HG02973 (cell line): Measurements from ENCODE around the gene PCARE.

ENCODE experiments used
- ATAC-seq: cut with Tn5 transposase; IDR thresholded peaks from one replicate; pipeline ENCODE4 v1.9.1; 2021; ENCODE audit warnings: moderate library complexity; ENCODE audit not compliant: unreplicated experiment

Gene PCARE

GRCh38 chr2:29040552-29040951 lies 33.8 kb downstream of the PCARE start:
- ATAC-seq: no peak

GRCh38 chr2:29039718-29040480 lies 34.4 kb downstream of the PCARE start:
- no peak for ATAC-seq

GRCh38 chr2:29035016-29035745 lies 39.1 kb downstream of the PCARE start:
- ATAC-seq: no peak

- no peak for ATAC-seq
These were observed 40.7 kb downstream of the PCARE start for GRCh38 chr2:29033656-29034055.

- ATAC-seq: no peak
These were observed 41.2 kb downstream of the PCARE start for GRCh38 chr2:29033172-29033571.

- ATAC-seq: no peak
These were observed 42.1 kb downstream of the PCARE start for GRCh38 chr2:29032189-29032588.

- ATAC-seq: no peak
These were observed 43.3 kb downstream of the PCARE start for GRCh38 chr2:29031046-29031445.

GRCh38 chr2:29025711-29026110 lies 48.6 kb downstream of the PCARE start:
- no peak for ATAC-seq

GRCh38 chr2:29024882-29025430 lies 49.4 kb downstream of the PCARE start:
- ATAC-seq: no peak

GRCh38 chr2:29023188-29023587 lies 51.1 kb downstream of the PCARE start:
- no peak for ATAC-seq

GRCh38 chr2:29022679-29023078 lies 51.6 kb downstream of the PCARE start:
- ATAC-seq: no peak

- ATAC-seq: no peak
These were observed 52.4 kb downstream of the PCARE start for GRCh38 chr2:29021886-29022285.

GRCh38 chr2:29017716-29018435 lies 56.4 kb downstream of the PCARE start:
- ATAC-seq: no peak

- no peak for ATAC-seq
These were observed 57.8 kb downstream of the PCARE start for GRCh38 chr2:29016504-29016903.

GRCh38 chr2:29015701-29016470 lies 58.4 kb downstream of the PCARE start:
- no peak for ATAC-seq

GRCh38 chr2:29014811-29015421 lies 59.4 kb downstream of the PCARE start:
- ATAC-seq: no peak

- ATAC-seq: no peak
These were observed 60.0 kb downstream of the PCARE start for GRCh38 chr2:29014331-29014730.

- ATAC-seq: no peak
These were observed 61.1 kb downstream of the PCARE start for GRCh38 chr2:29013057-29013780.

GRCh38 chr2:29012211-29012681 lies 62.1 kb downstream of the PCARE start:
- ATAC-seq: no peak
